NCI-H2227 (cell line): Measurements from ENCODE around the gene EML1.

ENCODE experiments used
- DNase-seq: peaks from one replicate; lab custom pipeline; 2025; ENCODE audit not compliant: unreplicated experiment; lab: John Stamatoyannopoulos, UW

The EML1 gene

GRCh38 chr14:99865408-99865807 is 72.2 kb downstream of the EML1 start:
- DNase-seq, result no peak

GRCh38 chr14:99870617-99871016 is 77.4 kb downstream of the EML1 start:
- no peak for DNase-seq

GRCh38 chr14:99871771-99872170 is 78.6 kb downstream of the EML1 start:
- DNase-seq, result peak; percentile 77

GRCh38 chr14:99872786-99873440 is 79.7 kb downstream of the EML1 start:
- DNase-seq, result peak; percentile 80

- DNase-seq, result no peak
These were observed 80.4 kb downstream of the EML1 start for GRCh38 chr14:99873653-99874052.

- DNase-seq, result peak; percentile 23
These were observed 81.1 kb downstream of the EML1 start for GRCh38 chr14:99874306-99874705.

- DNase-seq, result peak; percentile 68
These were observed 82.2 kb downstream of the EML1 start for GRCh38 chr14:99875421-99875820.

GRCh38 chr14:99875836-99876235 is 82.6 kb downstream of the EML1 start:
- no peak for DNase-seq

- peak; percentile 48 for DNase-seq
These were observed 83.2 kb downstream of the EML1 start for GRCh38 chr14:99876406-99876805.

GRCh38 chr14:99878563-99878962 is 85.3 kb downstream of the EML1 start:
- DNase-seq, result no peak

- DNase-seq, result no peak
These were observed 86.4 kb downstream of the EML1 start for GRCh38 chr14:99879401-99880295.

- peak; percentile 57 for DNase-seq
These were observed 87.6 kb downstream of the EML1 start for GRCh38 chr14:99880651-99881420.

GRCh38 chr14:99883866-99884650 is 90.8 kb downstream of the EML1 start:
- no peak for DNase-seq

- peak; percentile 84 for DNase-seq
These were observed 91.8 kb downstream of the EML1 start for GRCh38 chr14:99884834-99885648.

- DNase-seq, result no peak
These were observed 92.4 kb downstream of the EML1 start for GRCh38 chr14:99885649-99885958.

- no peak for DNase-seq
These were observed 94.2 kb downstream of the EML1 start for GRCh38 chr14:99887407-99887806.

GRCh38 chr14:99888149-99888548 is 94.9 kb downstream of the EML1 start:
- no peak for DNase-seq

GRCh38 chr14:99889268-99889667 is 96.1 kb downstream of the EML1 start:
- peak; percentile 30 for DNase-seq

- DNase-seq, result no peak
These were observed 98.1 kb downstream of the EML1 start for GRCh38 chr14:99891266-99891665.

- no peak for DNase-seq
These were observed 98.7 kb downstream of the EML1 start for GRCh38 chr14:99891900-99892299.
